SH-SY5Y (cell line): Measurements from ENCODE around the gene DEK.

Experiments
- GATA2 ChIP-seq: IDR thresholded peaks from 2 replicates; pipeline ENCODE4 v1.6.1; 2011; ENCODE audit warnings: mild to moderate bottlenecking, low read depth, low read length
- GATA3 ChIP-seq: IDR thresholded peaks from 2 replicates; pipeline ENCODE4 v1.6.1; 2011; ENCODE audit warnings: low read depth, mild to moderate bottlenecking, low read length, moderate library complexity

DNA sequence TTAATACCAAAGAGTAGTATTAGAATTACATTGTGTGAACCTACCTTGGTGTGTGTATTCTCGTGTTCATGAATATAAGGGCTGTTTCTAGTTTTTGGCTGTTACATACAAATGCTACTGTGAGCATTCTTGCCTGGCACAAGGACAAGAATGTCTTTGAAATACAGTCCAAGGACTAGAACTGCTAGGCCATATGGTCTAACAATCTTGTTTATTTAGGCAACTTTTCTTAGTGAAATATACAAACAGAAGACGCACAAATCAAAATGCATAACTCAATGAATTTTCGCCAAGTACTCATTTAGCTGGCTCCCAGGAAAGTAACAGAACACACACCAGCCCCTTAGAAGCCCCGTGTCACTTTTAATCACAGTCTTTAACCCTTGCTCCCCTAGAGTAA, 80.6 kb downstream of the DEK start:
- TF ChIP-seq GATA3 (no peak), GATA2 (no peak)
